Smooth muscle cell (in vitro differentiated cells): ENCODE measurements around the gene NLGN2. TPM values are rescaled to one million over a fixed set of nuclear protein-coding genes. Genes with fewer than 3 reads are reported as not detected.

Experiments used
- DNase-seq: peaks from one replicate; lab custom pipeline; 2025; ENCODE audit not compliant: unreplicated experiment; lab: John Stamatoyannopoulos, UW
- H2AFZ ChIP-seq: fragments of 200-600 bp; sonication (generic); 2 replicates; pipeline ENCODE4 v1.6.0; 2016; ENCODE audit warnings: antibody characterized with exemption, low read depth, mild to moderate bottlenecking
- H3F3A ChIP-seq: fragments of 200-600 bp; sonication (generic); 2 replicates; pipeline ENCODE4 v1.6.0; 2017; ENCODE audit warnings: antibody characterized with exemption, low read depth
- H3K27ac ChIP-seq: fragments of 200-600 bp; sonication (generic); 2 replicates; pipeline ENCODE4 v1.5.1; 2016; ENCODE audit warnings: low read depth, mild to moderate bottlenecking
- H3K27me3 ChIP-seq: fragments of 200-600 bp; sonication (generic); 2 replicates; pipeline ENCODE4 v1.6.1; 2016; ENCODE audit warnings: low read depth, mild to moderate bottlenecking
- H3K36me3 ChIP-seq: fragments of 200-600 bp; sonication (generic); 2 replicates; pipeline ENCODE4 v1.5.1; 2016; ENCODE audit warnings: low read depth
- H3K4me1 ChIP-seq: fragments of 200-600 bp; sonication (generic); 2 replicates; pipeline ENCODE4 v1.5.1; 2016; ENCODE audit warnings: low read depth
- H3K4me2 ChIP-seq: fragments of 200-600 bp; sonication (generic); 2 replicates; pipeline ENCODE4 v1.6.0; 2016; ENCODE audit warnings: mild to moderate bottlenecking
- H3K4me3 ChIP-seq: fragments of 200-600 bp; sonication (generic); 2 replicates; pipeline ENCODE4 v1.5.1; 2016; ENCODE audit warnings: mild to moderate bottlenecking
- H3K79me2 ChIP-seq: fragments of 200-600 bp; sonication (generic); 2 replicates; pipeline ENCODE4 v1.6.0; 2016; ENCODE audit warnings: low read depth, mild to moderate bottlenecking
- H3K9ac ChIP-seq: fragments of 200-600 bp; sonication (generic); 2 replicates; pipeline ENCODE4 v1.6.0; 2016; ENCODE audit warnings: low read depth
- H3K9me3 ChIP-seq: fragments of 200-600 bp; sonication (generic); replicated peaks from 2 replicates; pipeline ENCODE4 v1.5.1; 2016; ENCODE audit warnings: low read depth
- H4K20me1 ChIP-seq: fragments of 200-600 bp; sonication (generic); 2 replicates; pipeline ENCODE4 v1.6.0; 2016; ENCODE audit warnings: low read depth
- CTCF ChIP-seq: fragments of 200-600 bp; sonication (generic); IDR thresholded peaks from 2 replicates; pipeline ENCODE4 v1.5.1; 2017; ENCODE audit warnings: borderline replicate concordance, mild to moderate bottlenecking, antibody characterized with exemption; ENCODE audit not compliant: insufficient read depth, poor library complexity, severe bottlenecking
- WGBS: methylation state at CpG from one replicate; pipeline ENCODE4 v1.1.7; 2016; ENCODE audit warnings: low lambda C conversion rate; 5-methylcytosine and 5-hydroxymethylcytosine counted together
- polyA plus RNA-seq: library from polyadenylated mRNA; unstranded; fragments of >200 nt; fragmentation: Nextera tagmentation; extraction: Ambion mirVana; gene quantifications from 2 replicates; pipeline ENCODE4 v1.2.1, GENCODE V29; 2016
- total RNA-seq: library from RNA; depleted of rRNA; stranded (reverse); fragments of >200 nt; gene quantifications from 2 replicates; pipeline ENCODE4 v1.2.3, GENCODE V29; 2014

Gene NLGN2
- total and polyA plus RNA-seq, 2 experiments from 2014 or later, result 10.8 to 20.9 TPM

GRCh38 chr17:7421186-7421585 lies 13.5 kb downstream of the NLGN2 start:
- TF ChIP-seq CTCF, result no peak
- no peak overlapping the region for H3K4me3 ChIP-seq
- H2AFZ ChIP-seq, result no peak overlapping the region
- no peaks in the 10 kb centered on the region for H3K4me1 ChIP-seq
- no peaks in the 10 kb centered on the region for H3K36me3 ChIP-seq
- no peak overlapping the region for H3K27ac ChIP-seq
- H4K20me1 ChIP-seq, result peaks cover 5% of the 10 kb centered on the region
- H3K79me2 ChIP-seq, result no peaks in the 10 kb centered on the region
- H3K4me2 ChIP-seq, result no peak overlapping the region
- H3K9me3 ChIP-seq, result no peaks in the 10 kb centered on the region
- H3K27me3 ChIP-seq, result no peaks in the 10 kb centered on the region
- H3K9ac ChIP-seq, result no peak overlapping the region
- DNase-seq, result no peak
- no peaks in the 10 kb centered on the region for H3F3A ChIP-seq
- WGBS, result 91% methylated on average over 16 of the region's 16 CpGs

GRCh38 chr17:7423679-7424078 lies 16.0 kb downstream of the NLGN2 start:
- no peak overlapping the region for H3K9ac ChIP-seq
- no peak for TF ChIP-seq CTCF
- no peaks in the 10 kb centered on the region for H3K9me3 ChIP-seq
- H4K20me1 ChIP-seq, result no peaks in the 10 kb centered on the region
- H3K4me2 ChIP-seq, result no peak overlapping the region
- H3K27ac ChIP-seq, result no peak overlapping the region
- H3K27me3 ChIP-seq, result no peaks in the 10 kb centered on the region
- WGBS, result 95% methylated on average over 4 of the region's 4 CpGs
- no peak for DNase-seq
- H2AFZ ChIP-seq, result no peak overlapping the region
- H3K4me3 ChIP-seq, result no peak overlapping the region
- no peaks in the 10 kb centered on the region for H3K36me3 ChIP-seq
- H3K4me1 ChIP-seq, result no peaks in the 10 kb centered on the region
- H3F3A ChIP-seq, result no peaks in the 10 kb centered on the region
- H3K79me2 ChIP-seq, result no peaks in the 10 kb centered on the region

- no peak for TF ChIP-seq CTCF
- WGBS, result 95% methylated on average over 7 of the region's 7 CpGs
- Histone ChIP-seq H3K79me2 (no peaks in the 10 kb centered on the region), H3K4me2 (no peak within 1 kb of the TSS), H3K9me3 (no peaks in the 10 kb centered on the region), H3K4me1 (no peaks in the 10 kb centered on the region), H3F3A (no peaks in the 10 kb centered on the region), H3K27me3 (no peaks in the 10 kb centered on the region), H3K27ac (no peak within 1 kb of the TSS), H3K4me3 (no peak within 1 kb of the TSS), H3K36me3 (no peaks in the 10 kb centered on the region), H3K9ac (no peak within 1 kb of the TSS), H4K20me1 (no peaks in the 10 kb centered on the region), H2AFZ (no peak within 1 kb of the TSS)
- DNase-seq, result no peak
Measured at GRCh38 chr17:7425316-7425715, 17.7 kb downstream of the NLGN2 start, which contains the start of gene SPEM2. Gene SPEM2, plus strand, starts transcription at chr17:7425616. Its CDS starts 73 bp downstream, at chr17:7425689.

DNA sequence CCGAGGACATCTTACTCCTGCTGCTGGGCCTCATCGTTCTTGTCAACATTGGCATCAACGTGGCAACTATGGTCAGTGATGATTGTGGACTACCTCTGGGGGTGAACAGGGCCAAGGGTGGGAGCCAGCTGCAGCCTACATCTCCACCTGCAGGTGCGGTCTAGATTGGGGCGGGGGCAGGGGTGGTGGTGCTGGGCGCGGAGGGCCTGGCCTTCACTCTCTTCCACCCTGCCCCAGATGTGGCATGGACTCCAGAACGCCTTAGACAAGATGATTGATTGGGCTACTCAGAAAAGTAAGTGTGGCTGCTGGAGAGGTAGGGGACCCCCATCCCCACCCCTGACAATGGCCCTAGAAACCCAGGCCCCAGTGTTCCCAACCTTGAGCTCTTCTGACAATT lies 18.1 kb downstream of the NLGN2 start:
- no peak overlapping the region for H3K27ac ChIP-seq
- 88% methylated on average over 8 of the region's 8 CpGs for WGBS

More for the DNA sequence above, 18.1 kb downstream of the NLGN2 start:
- no peaks in the 10 kb centered on the region for H3K9me3 ChIP-seq
- H3K79me2 ChIP-seq, result no peaks in the 10 kb centered on the region
- H4K20me1 ChIP-seq, result no peaks in the 10 kb centered on the region
- no peaks in the 10 kb centered on the region for H3K4me1 ChIP-seq
- H3K4me3 ChIP-seq, result no peak overlapping the region
- H2AFZ ChIP-seq, result no peak overlapping the region
- TF ChIP-seq CTCF, result no peak
- H3F3A ChIP-seq, result no peaks in the 10 kb centered on the region
- no peak overlapping the region for H3K4me2 ChIP-seq
- H3K27me3 ChIP-seq, result no peaks in the 10 kb centered on the region
- no peak for DNase-seq
- no peaks in the 10 kb centered on the region for H3K36me3 ChIP-seq
- no peak overlapping the region for H3K9ac ChIP-seq
